ENCODE results near the gene TGFBRAP1. TPM values are rescaled to one million over a fixed set of nuclear protein-coding genes. Genes with fewer than 3 reads are reported as not detected.

TGFBRAP1 gene
- total RNA-seq, 1 experiment from 2014 or later = 24.8 TPM

DNA sequence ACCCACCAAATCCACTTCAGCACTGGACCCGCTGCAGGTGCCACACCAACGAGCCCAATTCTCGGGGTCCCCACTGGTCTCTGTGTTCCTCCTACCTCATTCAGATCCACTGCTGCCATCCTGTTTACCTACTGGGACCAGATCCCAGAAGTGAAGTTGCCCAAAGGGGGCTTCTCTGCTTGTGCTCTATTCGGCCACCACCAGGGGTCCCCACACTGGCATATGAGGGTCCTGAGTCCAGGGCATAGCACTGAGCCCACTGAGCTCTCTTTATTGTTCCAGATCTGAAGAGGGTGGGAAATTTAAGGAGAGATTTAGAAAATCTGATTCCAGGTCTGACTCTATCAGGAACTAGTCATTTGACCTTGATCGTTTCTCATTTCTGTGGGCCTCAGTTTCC is 85.6 kb downstream of the TGFBRAP1 start:
- H3K4me1 ChIP-seq (ENCODE audit: insufficient read depth, low read length, poor library complexity, severe bottlenecking) = no peaks in the 10 kb centered on the region
- H3K36me3 ChIP-seq (ENCODE audit: insufficient read depth, low read length, poor library complexity, severe bottlenecking) = no peaks in the 10 kb centered on the region
- intact Hi-C loops (cut with micrococcal nuclease; ENCODE audit: unreplicated experiment) = no loop called here
- H3K4me3 ChIP-seq (ENCODE audit: low read depth, low read length, poor library complexity, severe bottlenecking) = no peak overlapping the region
- H3K27me3 ChIP-seq (replicated peaks; ENCODE audit: insufficient read depth, low read depth, low read length, poor library complexity) = no peaks in the 10 kb centered on the region
- TF ChIP-seq, protein P1, sequence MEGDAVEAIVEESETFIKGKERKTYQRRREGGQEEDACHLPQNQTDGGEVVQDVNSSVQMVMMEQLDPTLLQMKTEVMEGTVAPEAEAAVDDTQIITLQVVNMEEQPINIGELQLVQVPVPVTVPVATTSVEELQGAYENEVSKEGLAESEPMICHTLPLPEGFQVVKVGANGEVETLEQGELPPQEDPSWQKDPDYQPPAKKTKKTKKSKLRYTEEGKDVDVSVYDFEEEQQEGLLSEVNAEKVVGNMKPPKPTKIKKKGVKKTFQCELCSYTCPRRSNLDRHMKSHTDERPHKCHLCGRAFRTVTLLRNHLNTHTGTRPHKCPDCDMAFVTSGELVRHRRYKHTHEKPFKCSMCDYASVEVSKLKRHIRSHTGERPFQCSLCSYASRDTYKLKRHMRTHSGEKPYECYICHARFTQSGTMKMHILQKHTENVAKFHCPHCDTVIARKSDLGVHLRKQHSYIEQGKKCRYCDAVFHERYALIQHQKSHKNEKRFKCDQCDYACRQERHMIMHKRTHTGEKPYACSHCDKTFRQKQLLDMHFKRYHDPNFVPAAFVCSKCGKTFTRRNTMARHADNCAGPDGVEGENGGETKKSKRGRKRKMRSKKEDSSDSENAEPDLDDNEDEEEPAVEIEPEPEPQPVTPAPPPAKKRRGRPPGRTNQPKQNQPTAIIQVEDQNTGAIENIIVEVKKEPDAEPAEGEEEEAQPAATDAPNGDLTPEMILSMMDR (conservative IDR thresholded peaks at IDR 0.05; ENCODE audit: low read depth, low read length) = peak; percentile 64
- no peak for TF ChIP-seq EZH2 (IDR thresholded peaks at IDR 0.05; ENCODE audit: borderline replicate concordance, low read depth, low read length, poor library complexity, severe bottlenecking)
- BruUV-seq (replicated peaks) = no TSS peak
- ChIA-PET CTCF (interaction anchor here (0.8 to 1.0 kb wide), 2 partner anchors 8 to 126 kb away, joined by 3 read pairs; no protein-coding TSS in a partner anchor), POLR2A (ENCODE audit: low non-redundant PET) (no interaction called here)
- DNase-seq (ENCODE audit: low spot score) = peak; percentile 49
- H3K27ac ChIP-seq (ENCODE audit: low read depth, low read length, poor library complexity, severe bottlenecking) = no peak overlapping the region
- H3K9me3 ChIP-seq (ENCODE audit: low read depth, low read length, poor library complexity, severe bottlenecking) = no peaks in the 10 kb centered on the region

DNA sequence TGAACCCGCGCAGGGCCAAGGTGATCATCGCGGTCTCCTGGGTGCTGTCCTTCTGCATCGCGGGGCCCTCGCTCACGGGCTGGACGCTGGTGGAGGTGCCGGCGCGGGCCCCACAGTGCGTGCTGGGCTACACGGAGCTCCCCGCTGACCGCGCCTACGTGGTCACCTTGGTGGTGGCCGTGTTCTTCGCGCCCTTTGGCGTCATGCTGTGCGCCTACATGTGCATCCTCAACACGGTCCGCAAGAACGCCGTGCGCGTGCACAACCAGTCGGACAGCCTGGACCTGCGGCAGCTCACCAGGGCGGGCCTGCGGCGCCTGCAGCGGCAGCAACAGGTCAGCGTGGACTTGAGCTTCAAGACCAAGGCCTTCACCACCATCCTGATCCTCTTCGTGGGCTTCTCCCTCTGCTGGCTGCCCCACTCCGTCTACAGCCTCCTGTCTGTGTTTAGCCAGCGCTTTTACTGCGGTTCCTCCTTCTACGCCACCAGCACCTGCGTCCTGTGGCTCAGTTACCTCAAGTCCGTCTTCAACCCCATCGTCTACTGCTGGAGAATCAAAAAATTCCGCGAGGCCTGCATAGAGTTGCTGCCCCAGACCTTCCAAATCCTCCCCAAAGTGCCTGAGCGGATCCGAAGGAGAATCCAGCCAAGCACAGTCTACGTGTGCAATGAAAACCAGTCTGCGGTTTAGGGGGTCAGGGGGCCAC is 87.1 kb downstream of the TGFBRAP1 start:
- Histone ChIP-seq H3K9me3 (ENCODE audit: low read depth, low read length, poor library complexity, severe bottlenecking) (no peaks in the 10 kb centered on the region), H3K27me3 (replicated peaks; ENCODE audit: insufficient read depth, low read depth, low read length, poor library complexity) (no peaks in the 10 kb centered on the region), H3K36me3 (ENCODE audit: insufficient read depth, low read length, poor library complexity, severe bottlenecking) (no peaks in the 10 kb centered on the region), H3K4me1 (ENCODE audit: insufficient read depth, low read length, poor library complexity, severe bottlenecking) (no peaks in the 10 kb centered on the region), H3K4me3 (ENCODE audit: low read depth, low read length, poor library complexity, severe bottlenecking) (no peak overlapping the region), H3K27ac (ENCODE audit: low read depth, low read length, poor library complexity, severe bottlenecking) (no peak overlapping the region)
- TF ChIP-seq EZH2 (IDR thresholded peaks at IDR 0.05; ENCODE audit: borderline replicate concordance, low read depth, low read length, poor library complexity, severe bottlenecking) = no peak
- TF ChIP-seq, protein P1 (conservative IDR thresholded peaks at IDR 0.05; ENCODE audit: low read depth, low read length) = no peak
- no peak for DNase-seq (ENCODE audit: low spot score)
- ChIA-PET CTCF (no interaction called here), POLR2A (ENCODE audit: low non-redundant PET) (no interaction called here)
- BruUV-seq (replicated peaks) = no TSS peak
- intact Hi-C loops (cut with micrococcal nuclease; ENCODE audit: unreplicated experiment) = no loop called here

DNA sequence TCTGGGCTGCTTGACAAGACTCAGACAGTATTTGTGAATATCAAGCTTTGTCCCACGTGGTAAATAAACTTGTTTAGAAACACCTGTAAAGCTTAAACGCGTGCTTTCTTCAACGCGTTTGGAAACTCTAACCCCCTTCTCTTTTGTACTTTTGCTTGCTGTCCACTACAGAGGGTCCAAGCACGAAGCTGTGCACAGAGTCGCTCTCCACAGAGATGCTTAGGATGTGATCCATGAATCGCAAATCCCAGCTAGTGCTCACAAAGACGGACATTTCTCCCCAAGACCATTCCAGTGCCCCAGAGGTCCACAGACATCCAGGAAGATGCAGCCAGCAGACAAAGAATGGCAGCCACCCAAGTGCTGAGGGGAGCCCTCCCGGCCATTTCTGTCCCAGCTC is 88.1 kb downstream of the TGFBRAP1 start, which contains the start of gene GPR45:
Gene GPR45 (plus strand): TSS at position 301 of the 400 bp plus-strand sequence. CDS start 116 bp downstream, outside the sequence.
- CTCF ChIA-PET = no interaction called here

More for the DNA sequence above, 88.1 kb downstream of the TGFBRAP1 start, which contains the start of gene GPR45:
- BruUV-seq (replicated peaks) = no TSS peak
- H3K36me3 ChIP-seq (ENCODE audit: insufficient read depth, low read length, poor library complexity, severe bottlenecking) = no peaks in the 10 kb centered on the region
- H3K4me3 ChIP-seq (ENCODE audit: low read depth, low read length, poor library complexity, severe bottlenecking) = no peak within 1 kb of the TSS
- H3K27ac ChIP-seq (ENCODE audit: low read depth, low read length, poor library complexity, severe bottlenecking) = no peak within 1 kb of the TSS
- no peaks in the 10 kb centered on the region for H3K9me3 ChIP-seq (ENCODE audit: low read depth, low read length, poor library complexity, severe bottlenecking)
- intact Hi-C loops (cut with micrococcal nuclease; ENCODE audit: unreplicated experiment) = no loop called here
- H3K27me3 ChIP-seq (replicated peaks; ENCODE audit: insufficient read depth, low read depth, low read length, poor library complexity) = no peaks in the 10 kb centered on the region
- POLR2A ChIA-PET (ENCODE audit: low non-redundant PET) = no interaction called here
- DNase-seq (ENCODE audit: low spot score) = no peak
- TF ChIP-seq, protein P1 (conservative IDR thresholded peaks at IDR 0.05; ENCODE audit: low read depth, low read length) = no peak
- TF ChIP-seq EZH2 (IDR thresholded peaks at IDR 0.05; ENCODE audit: borderline replicate concordance, low read depth, low read length, poor library complexity, severe bottlenecking) = no peak
- no peaks in the 10 kb centered on the region for H3K4me1 ChIP-seq (ENCODE audit: insufficient read depth, low read length, poor library complexity, severe bottlenecking)
